Measurements from ENCODE around the gene ANKRD2.
"Not testable (repeated sequence)": the region's sequence is repeated elsewhere in the genome, so short reads cannot be mapped to it uniquely, and the experiment has no call there.

ANKRD2 gene

GRCh38 chr10:97572214-97572989 lies at the start of gene ANKRD2:
Gene ANKRD2, plus strand, starts transcription at chr10:97572779. Its CDS starts 10 bp downstream, at chr10:97572789.
- peak; percentile 74 for DNase-seq

- DNase-seq, result no peak
Measured at GRCh38 chr10:97522937-97523336, 49.6 kb upstream of the ANKRD2 start.

GRCh38 chr10:97525086-97525485 lies 47.5 kb upstream of the ANKRD2 start:
- no peak for DNase-seq

GRCh38 chr10:97525683-97526110 lies 46.9 kb upstream of the ANKRD2 start:
- DNase-seq, result no peak

GRCh38 chr10:97528876-97529275 lies 43.7 kb upstream of the ANKRD2 start:
- DNase-seq, result not testable (repeated sequence)

- no peak for DNase-seq
Measured at GRCh38 chr10:97529685-97530465, 42.7 kb upstream of the ANKRD2 start.

GRCh38 chr10:97531401-97531986 lies 41.1 kb upstream of the ANKRD2 start:
- no peak for DNase-seq

GRCh38 chr10:97532935-97533671 lies 39.5 kb upstream of the ANKRD2 start:
- DNase-seq, result no peak

- no peak for DNase-seq
Measured at GRCh38 chr10:97533888-97534287, 38.7 kb upstream of the ANKRD2 start.

- peak; percentile 63 for DNase-seq
Measured at GRCh38 chr10:97534746-97535367, 37.7 kb upstream of the ANKRD2 start.

- no peak for DNase-seq
Measured at GRCh38 chr10:97537186-97537869, 35.3 kb upstream of the ANKRD2 start.

GRCh38 chr10:97538411-97538810 lies 34.2 kb upstream of the ANKRD2 start:
- DNase-seq, result no peak

- DNase-seq, result no peak
Measured at GRCh38 chr10:97538839-97539238, 33.7 kb upstream of the ANKRD2 start.

- no peak for DNase-seq
Measured at GRCh38 chr10:97539523-97540200, 32.9 kb upstream of the ANKRD2 start.

GRCh38 chr10:97540669-97541500 lies 31.7 kb upstream of the ANKRD2 start:
- no peak for DNase-seq

- DNase-seq, result peak; percentile 72
Measured at GRCh38 chr10:97542169-97543024, 30.2 kb upstream of the ANKRD2 start.

GRCh38 chr10:97543025-97543546 lies 29.5 kb upstream of the ANKRD2 start:
- DNase-seq, result peak; percentile 84

GRCh38 chr10:97546456-97547270 lies 25.9 kb upstream of the ANKRD2 start:
- no peak for DNase-seq
